ENCODE measurements around the gene WFDC2. TPM values are rescaled to one million over a fixed set of nuclear protein-coding genes. Genes with fewer than 3 reads are reported as not detected.

Gene WFDC2
- total RNA-seq, 2 donors from 2014 or later: not detected

GRCh38 chr20:45515147-45515913 lies 45.8 kb downstream of the WFDC2 start, which contains the start of gene SPINT3:
SPINT3 (minus strand) TSS chr20:45515622; CDS start chr20:45515608, 14 bp downstream.
- no peak for ATAC-seq
- DNase-seq (ENCODE audit: low spot score): no peak
- Mint-ChIP-seq H3K27ac (no peak within 1 kb of the TSS), H3K36me3 (no peaks in the 10 kb centered on the region), H3K4me3 (no peak within 1 kb of the TSS), H3K27me3 (peaks cover 32 to 42% of the 10 kb centered on the region in 2 donors), H3K9me3 (no peaks in the 10 kb centered on the region), H3K4me1 (ENCODE audit: low read depth in 2 of 2) (no peaks in the 10 kb centered on the region)

- ATAC-seq: no peak
- no peaks in the 10 kb centered on the region for H3K9me3 Mint-ChIP-seq
- no peak overlapping the region for H3K27ac Mint-ChIP-seq
Observed at GRCh38 chr20:45518282-45518681, 48.7 kb downstream of the WFDC2 start.

GRCh38 chr20:45523821-45524220 lies 54.3 kb downstream of the WFDC2 start:
- no peaks in the 10 kb centered on the region for H3K9me3 Mint-ChIP-seq
- ATAC-seq: no peak
- no peak overlapping the region for H3K4me3 Mint-ChIP-seq
- H3K36me3 Mint-ChIP-seq: no peaks in the 10 kb centered on the region
- no peak overlapping the region for H3K27ac Mint-ChIP-seq
- peaks cover 27 to 44% of the 10 kb centered on the region in 2 donors for H3K27me3 Mint-ChIP-seq
- no peaks in the 10 kb centered on the region for H3K4me1 Mint-ChIP-seq (ENCODE audit: low read depth in 2 of 2)
- no peak for DNase-seq (ENCODE audit: low spot score)

More at GRCh38 chr20:45518282-45518681, 48.7 kb downstream of the WFDC2 start:
- Mint-ChIP-seq H3K4me1 (ENCODE audit: low read depth in 2 of 2) (no peaks in the 10 kb centered on the region), H3K4me3 (no peak overlapping the region), H3K36me3 (no peaks in the 10 kb centered on the region), H3K27me3 (peaks cover 30 to 32% of the 10 kb centered on the region in 2 donors)
- no peak for DNase-seq (ENCODE audit: low spot score)

GRCh38 chr20:45527294-45527693 lies 57.7 kb downstream of the WFDC2 start:
- H3K27me3 Mint-ChIP-seq: peaks cover 28 to 65% of the 10 kb centered on the region in 2 donors
- no peaks in the 10 kb centered on the region for H3K9me3 Mint-ChIP-seq
- no peaks in the 10 kb centered on the region for H3K4me1 Mint-ChIP-seq (ENCODE audit: low read depth in 2 of 2)
- H3K27ac Mint-ChIP-seq: no peak overlapping the region
- no peak for ATAC-seq
- DNase-seq (ENCODE audit: low spot score): no peak
- no peak overlapping the region for H3K4me3 Mint-ChIP-seq
- no peaks in the 10 kb centered on the region for H3K36me3 Mint-ChIP-seq

Other genes starting within 250 kb of the WFDC2 start
- not detected for gene SEMG2, start 248.4 kb upstream of the WFDC2 start, total RNA-seq
- gene SLPI, start 215.2 kb upstream of the WFDC2 start, total RNA-seq: 1 to 10 TPM in 1 of 2 donors, not detected in 1; 7.2 TPM
- gene RBPJL, start 162.9 kb upstream of the WFDC2 start, total RNA-seq: not detected
- 1 to 10 TPM in 1 of 2 donors, under 1 TPM in 1; 0.31 to 1.4 TPM for gene MATN4, start 161.5 kb upstream of the WFDC2 start, total RNA-seq
- 10 to 100 TPM; 23.3 to 43.5 TPM for gene SDC4, start 121.3 kb upstream of the WFDC2 start, total RNA-seq
- 10 to 100 TPM; 23.3 to 31.4 TPM for gene SYS1, start 106.6 kb upstream of the WFDC2 start, total RNA-seq
- gene TP53TG5, start 91.4 kb upstream of the WFDC2 start, total RNA-seq: not detected
- gene DBNDD2, start 61.5 kb upstream of the WFDC2 start, total RNA-seq: 1 to 10 TPM; 6.1 to 6.4 TPM
- gene PIGT, start 53.6 kb upstream of the WFDC2 start, total RNA-seq: 10 to 100 TPM; 73.0 to 86.6 TPM
- not detected for gene SPINT3, start 45.9 kb downstream of the WFDC2 start, total RNA-seq
- not detected for gene WFDC6, start 69.7 kb downstream of the WFDC2 start, total RNA-seq
- gene EPPIN, start 77.6 kb downstream of the WFDC2 start, total RNA-seq: not detected
- not detected for gene WFDC8, start 109.5 kb downstream of the WFDC2 start, total RNA-seq
- not detected for gene WFDC10A, start 160.0 kb downstream of the WFDC2 start, total RNA-seq
- not detected for gene WFDC9, start 161.5 kb downstream of the WFDC2 start, total RNA-seq
- gene WFDC11, start 200.5 kb downstream of the WFDC2 start, total RNA-seq: not detected
- not detected for gene WFDC13, start 232.3 kb downstream of the WFDC2 start, total RNA-seq
- not detected for gene WFDC10B, start 235.3 kb downstream of the WFDC2 start, total RNA-seq

Measured in natural killer cell treated with Interleukin-12 subunit alpha and Interleukin-12 subunit beta and Interleukin-15 and Interleukin-18, amount 100 ng/mL, for 72 hours (primary cell).